ENCODE results near the gene ZNF438.

ZNF438 gene

GRCh38 chr10:30816159-30816819 lies 215.4 kb downstream of the ZNF438 start:
- Histone ChIP-seq H3K9me3 (no peaks in the 10 kb centered on the region), H3K4me1 (ENCODE audit: control insufficient read depth in 1 of 2, insufficient read depth in 1 of 2, low read depth in 1 of 2, low read length in 1 of 2) (peaks cover 11 to 12% of the 10 kb centered on the region in 2 experiments), H3K4me3 (ENCODE audit: low read depth in 1 of 2, low read length in 1 of 2) (no peak overlapping the region), H3K36me3 (no peaks in the 10 kb centered on the region), H3K27me3 (no peaks in the 10 kb centered on the region), H3K27ac (no peak overlapping the region)
- no peak for TF ChIP-seq CTCF (IDR thresholded peaks at IDR 0.05)

GRCh38 chr10:30813872-30814481 lies 217.7 kb downstream of the ZNF438 start:
- Histone ChIP-seq H3K36me3 (no peaks in the 10 kb centered on the region), H3K4me1 (ENCODE audit: control insufficient read depth in 1 of 2, insufficient read depth in 1 of 2, low read depth in 1 of 2, low read length in 1 of 2) (peaks cover 11 to 12% of the 10 kb centered on the region in 2 experiments), H3K4me3 (ENCODE audit: low read depth in 1 of 2, low read length in 1 of 2) (no peak overlapping the region), H3K27ac (no peak overlapping the region), H3K9me3 (no peaks in the 10 kb centered on the region), H3K27me3 (no peaks in the 10 kb centered on the region)
- TF ChIP-seq CTCF (IDR thresholded peaks at IDR 0.05), result no peak

GRCh38 chr10:30812018-30812851 lies 219.4 kb downstream of the ZNF438 start:
- Histone ChIP-seq H3K4me1 (ENCODE audit: control insufficient read depth in 1 of 2, insufficient read depth in 1 of 2, low read depth in 1 of 2, low read length in 1 of 2) (peaks cover 0 to under 1% of the 10 kb centered on the region in 2 experiments), H3K9me3 (no peaks in the 10 kb centered on the region), H3K4me3 (ENCODE audit: low read depth in 1 of 2, low read length in 1 of 2) (no peak overlapping the region), H3K27me3 (no peaks in the 10 kb centered on the region), H3K36me3 (no peaks in the 10 kb centered on the region), H3K27ac (no peak overlapping the region)
- TF ChIP-seq CTCF (IDR thresholded peaks at IDR 0.05), result no peak

GRCh38 chr10:30811276-30812017 lies 220.2 kb downstream of the ZNF438 start:
- H3K9me3 ChIP-seq, result no peaks in the 10 kb centered on the region
- no peaks in the 10 kb centered on the region for H3K4me1 ChIP-seq (ENCODE audit: control insufficient read depth in 1 of 2, insufficient read depth in 1 of 2, low read depth in 1 of 2, low read length in 1 of 2)
- H3K4me3 ChIP-seq (ENCODE audit: low read depth in 1 of 2, low read length in 1 of 2), result no peak overlapping the region
- H3K27ac ChIP-seq, result no peak overlapping the region
- TF ChIP-seq CTCF (IDR thresholded peaks at IDR 0.05), result no peak
- no peaks in the 10 kb centered on the region for H3K36me3 ChIP-seq
- no peaks in the 10 kb centered on the region for H3K27me3 ChIP-seq

- Histone ChIP-seq H3K27ac (no peak overlapping the region), H3K9me3 (no peaks in the 10 kb centered on the region), H3K4me1 (ENCODE audit: control insufficient read depth in 1 of 2, insufficient read depth in 1 of 2, low read depth in 1 of 2, low read length in 1 of 2) (no peaks in the 10 kb centered on the region), H3K27me3 (no peaks in the 10 kb centered on the region), H3K36me3 (no peaks in the 10 kb centered on the region), H3K4me3 (ENCODE audit: low read depth in 1 of 2, low read length in 1 of 2) (no peak overlapping the region)
- TF ChIP-seq CTCF (IDR thresholded peaks at IDR 0.05), result no peak
These were observed 221.2 kb downstream of the ZNF438 start for GRCh38 chr10:30810416-30810815.

Data from neutrophil (primary cell).